ENCODE data around the gene CAMK1G.
A peak's percentile ranks its signal among the peaks of the same experiment; 100 is the strongest.

Gene CAMK1G

GRCh38 chr1:209626346-209627026, 43.0 kb downstream of the CAMK1G start:
- Mint-ChIP-seq H3K4me3 (no peak overlapping the region), H3K4me1 (ENCODE audit: low read depth) (peaks cover 5% of the 10 kb centered on the region), H3K27ac (no peak overlapping the region), H3K27me3 (ENCODE audit: low read depth) (no peaks in the 10 kb centered on the region), H3K36me3 (ENCODE audit: low read depth) (peaks cover 2% of the 10 kb centered on the region), H3K9me3 (no peaks in the 10 kb centered on the region)

GRCh38 chr1:209627027-209627731, 43.7 kb downstream of the CAMK1G start:
- no peaks in the 10 kb centered on the region for H3K9me3 Mint-ChIP-seq
- no peak overlapping the region for H3K27ac Mint-ChIP-seq
- no peak overlapping the region for H3K4me3 Mint-ChIP-seq
- H3K27me3 Mint-ChIP-seq (ENCODE audit: low read depth) = no peaks in the 10 kb centered on the region
- peaks cover 5% of the 10 kb centered on the region for H3K4me1 Mint-ChIP-seq (ENCODE audit: low read depth)
- peaks cover 2% of the 10 kb centered on the region for H3K36me3 Mint-ChIP-seq (ENCODE audit: low read depth)

- peaks cover 5% of the 10 kb centered on the region for H3K4me1 Mint-ChIP-seq (ENCODE audit: low read depth)
- H3K36me3 Mint-ChIP-seq (ENCODE audit: low read depth) = peaks cover 2% of the 10 kb centered on the region
- H3K27me3 Mint-ChIP-seq (ENCODE audit: low read depth) = no peaks in the 10 kb centered on the region
- no peak overlapping the region for H3K27ac Mint-ChIP-seq
- no peaks in the 10 kb centered on the region for H3K9me3 Mint-ChIP-seq
- H3K4me3 Mint-ChIP-seq = no peak overlapping the region
Observed at GRCh38 chr1:209627732-209628196, 44.2 kb downstream of the CAMK1G start.

- H3K9me3 Mint-ChIP-seq = no peaks in the 10 kb centered on the region
- peaks cover 4% of the 10 kb centered on the region for H3K36me3 Mint-ChIP-seq (ENCODE audit: low read depth)
- H3K27me3 Mint-ChIP-seq (ENCODE audit: low read depth) = no peaks in the 10 kb centered on the region
- peaks cover 7% of the 10 kb centered on the region for H3K4me1 Mint-ChIP-seq (ENCODE audit: low read depth)
- H3K27ac Mint-ChIP-seq = no peak overlapping the region
- no peak overlapping the region for H3K4me3 Mint-ChIP-seq
Observed at GRCh38 chr1:209628618-209629299, 45.2 kb downstream of the CAMK1G start.

- Mint-ChIP-seq H3K27ac (no peak overlapping the region), H3K4me1 (ENCODE audit: low read depth) (peaks cover 7% of the 10 kb centered on the region)
Observed at GRCh38 chr1:209629621-209630382, 46.3 kb downstream of the CAMK1G start.

GRCh38 chr1:209630383-209631225, 47.1 kb downstream of the CAMK1G start:
- Mint-ChIP-seq H3K27me3 (ENCODE audit: low read depth) (no peaks in the 10 kb centered on the region), H3K9me3 (no peaks in the 10 kb centered on the region), H3K4me1 (ENCODE audit: low read depth) (peaks cover 12% of the 10 kb centered on the region), H3K36me3 (ENCODE audit: low read depth) (peaks cover 2% of the 10 kb centered on the region), H3K27ac (no peak overlapping the region), H3K4me3 (no peak overlapping the region)

More at GRCh38 chr1:209629621-209630382, 46.3 kb downstream of the CAMK1G start:
- Mint-ChIP-seq H3K27me3 (ENCODE audit: low read depth) (no peaks in the 10 kb centered on the region), H3K9me3 (no peaks in the 10 kb centered on the region), H3K36me3 (ENCODE audit: low read depth) (peaks cover 2% of the 10 kb centered on the region), H3K4me3 (no peak overlapping the region)

- Mint-ChIP-seq H3K36me3 (ENCODE audit: low read depth) (peaks cover 12% of the 10 kb centered on the region), H3K4me3 (no peak overlapping the region), H3K9me3 (no peaks in the 10 kb centered on the region), H3K27me3 (ENCODE audit: low read depth) (peaks cover 4% of the 10 kb centered on the region), H3K4me1 (ENCODE audit: low read depth) (peaks cover 18% of the 10 kb centered on the region), H3K27ac (no peak overlapping the region)
Observed at GRCh38 chr1:209633335-209633997, 50.0 kb downstream of the CAMK1G start.

- no peak overlapping the region for H3K4me3 Mint-ChIP-seq
- H3K36me3 Mint-ChIP-seq (ENCODE audit: low read depth) = peaks cover 12% of the 10 kb centered on the region
- H3K4me1 Mint-ChIP-seq (ENCODE audit: low read depth) = peaks cover 17% of the 10 kb centered on the region
- H3K27me3 Mint-ChIP-seq (ENCODE audit: low read depth) = peaks cover 4% of the 10 kb centered on the region
- H3K9me3 Mint-ChIP-seq = no peaks in the 10 kb centered on the region
- no peak overlapping the region for H3K27ac Mint-ChIP-seq
Observed at GRCh38 chr1:209634005-209634737, 50.7 kb downstream of the CAMK1G start.

GRCh38 chr1:209635850-209636249, 52.3 kb downstream of the CAMK1G start:
- no peaks in the 10 kb centered on the region for H3K9me3 Mint-ChIP-seq
- H3K27me3 Mint-ChIP-seq (ENCODE audit: low read depth) = peaks cover 4% of the 10 kb centered on the region
- H3K4me1 Mint-ChIP-seq (ENCODE audit: low read depth) = peaks cover 17% of the 10 kb centered on the region
- peak overlapping the region; percentile 24 for H3K27ac Mint-ChIP-seq
- H3K36me3 Mint-ChIP-seq (ENCODE audit: low read depth) = peaks cover 12% of the 10 kb centered on the region
- H3K4me3 Mint-ChIP-seq = no peak overlapping the region

GRCh38 chr1:209641832-209642172, 58.3 kb downstream of the CAMK1G start:
- H3K27me3 Mint-ChIP-seq (ENCODE audit: low read depth) = peaks cover 4% of the 10 kb centered on the region
- H3K4me1 Mint-ChIP-seq (ENCODE audit: low read depth) = peaks cover 9% of the 10 kb centered on the region
- no peak overlapping the region for H3K4me3 Mint-ChIP-seq
- peaks cover 7% of the 10 kb centered on the region for H3K36me3 Mint-ChIP-seq (ENCODE audit: low read depth)
- no peak overlapping the region for H3K27ac Mint-ChIP-seq
- no peaks in the 10 kb centered on the region for H3K9me3 Mint-ChIP-seq

GRCh38 chr1:209642816-209643215, 59.3 kb downstream of the CAMK1G start:
- peaks cover 4% of the 10 kb centered on the region for H3K27me3 Mint-ChIP-seq (ENCODE audit: low read depth)
- no peaks in the 10 kb centered on the region for H3K9me3 Mint-ChIP-seq
- H3K4me3 Mint-ChIP-seq = no peak overlapping the region
- H3K4me1 Mint-ChIP-seq (ENCODE audit: low read depth) = peaks cover 10% of the 10 kb centered on the region
- no peak overlapping the region for H3K27ac Mint-ChIP-seq
- peaks cover 3% of the 10 kb centered on the region for H3K36me3 Mint-ChIP-seq (ENCODE audit: low read depth)

GRCh38 chr1:209643285-209644020, 59.9 kb downstream of the CAMK1G start:
- H3K36me3 Mint-ChIP-seq (ENCODE audit: low read depth) = no peaks in the 10 kb centered on the region
- H3K4me3 Mint-ChIP-seq = no peak overlapping the region
- no peaks in the 10 kb centered on the region for H3K9me3 Mint-ChIP-seq
- H3K4me1 Mint-ChIP-seq (ENCODE audit: low read depth) = peaks cover 17% of the 10 kb centered on the region
- H3K27me3 Mint-ChIP-seq (ENCODE audit: low read depth) = no peaks in the 10 kb centered on the region
- H3K27ac Mint-ChIP-seq = no peak overlapping the region
